Common myeloid progenitor, CD34-positive (primary cell): Measurements from ENCODE around the gene BPIFB4.

Source experiments
- CTCF ChIA-PET: fragments of 350-600 bp; sonication (Branson Sonifier 250); formaldehyde crosslinking; loops from one replicate; lab custom pipeline; 2021; ENCODE audit warnings: antibody characterized with exemption; lab: Charles Lee
- POLR2A ChIA-PET: fragments of 350-600 bp; sonication (Branson Sonifier 250); formaldehyde crosslinking; loops from one replicate; lab custom pipeline; 2021; ENCODE audit warnings: antibody characterized with exemption; lab: Charles Lee
- DNase-seq, 3 donors: peaks; one replicate each; pipeline versions ENCODE4 v3.0.0 to v3.0.0-alpha.2; 2013
- H3K27ac ChIP-seq, 2 experiments: 1 replicate in 1 of 2; 2 replicates in 1 of 2; pipeline ENCODE4 v1.7.0; 2013; ENCODE audit warnings: inconsistent platforms in 2 of 2, low read length in 2 of 2, mild to moderate bottlenecking in 2 of 2, low read depth in 1 of 2, moderate library complexity in 1 of 2; ENCODE audit not compliant: severe bottlenecking in 2 of 2, insufficient read depth in 1 of 2, poor library complexity in 1 of 2
- H3K27me3 ChIP-seq, 5 experiments: replicated peaks in 2 of 5; 1 replicate in 3 of 5; 2 replicates in 2 of 5; pipeline versions ENCODE4 v1.6.1 to v1.7.0; 2013; ENCODE audit warnings: low read length in 4 of 5, mild to moderate bottlenecking in 2 of 5, moderate library complexity in 2 of 5, inconsistent platforms in 1 of 5; ENCODE audit not compliant: insufficient read depth in 5 of 5, control insufficient read depth in 4 of 5
- H3K36me3 ChIP-seq, 4 experiments: 1 replicate in 2 of 4; 2 replicates in 2 of 4; pipeline versions ENCODE4 v1.6.1 to v1.7.0; 2013; ENCODE audit warnings: low read length in 3 of 4, control low read depth in 1 of 4, mild to moderate bottlenecking in 1 of 4; ENCODE audit not compliant: control insufficient read depth in 4 of 4, insufficient read depth in 4 of 4
- H3K4me1 ChIP-seq, 4 experiments: 1 replicate in 3 of 4; 2 replicates in 1 of 4; pipeline versions ENCODE4 v1.6.1 to v1.7.1; 2013; ENCODE audit warnings: low read length in 3 of 4, mild to moderate bottlenecking in 3 of 4, control low read depth in 1 of 4, inconsistent platforms in 1 of 4, moderate library complexity in 1 of 4; ENCODE audit not compliant: control insufficient read depth in 4 of 4, insufficient read depth in 4 of 4; ENCODE audit errors: control extremely low read depth in 1 of 4
- H3K4me3 ChIP-seq, 7 experiments: 1 replicate in 4 of 7; 2 replicates in 3 of 7; pipeline versions ENCODE4 v1.5.1 to v1.7.0; 2013; ENCODE audit warnings: mild to moderate bottlenecking in 7 of 7, low read length in 6 of 7, moderate library complexity in 6 of 7, inconsistent platforms in 2 of 7, low read depth in 2 of 7, control low read depth in 1 of 7; ENCODE audit not compliant: insufficient read depth in 4 of 7, control insufficient read depth in 1 of 7; ENCODE audit errors: extremely low read depth in 1 of 7
- H3K9me3 ChIP-seq, 5 experiments: 1 replicate in 4 of 5; 2 replicates in 1 of 5; pipeline versions ENCODE4 v1.6.1 to v1.7.1; 2013; ENCODE audit warnings: low read length in 4 of 5, mild to moderate bottlenecking in 2 of 5, inconsistent platforms in 1 of 5, low read depth in 1 of 5, moderate library complexity in 1 of 5; ENCODE audit not compliant: control insufficient read depth in 4 of 5, insufficient read depth in 2 of 5; ENCODE audit errors: control extremely low read depth in 1 of 5
- WGBS: methylation state at CpG from one replicate; pipeline ENCODE4 v1.1.5; 2013; ENCODE audit not compliant: insufficient coverage; 5-methylcytosine and 5-hydroxymethylcytosine counted together

The BPIFB4 gene

GRCh38 chr20:33159713-33160112 lies 80.3 kb downstream of the BPIFB4 start:
- CTCF ChIA-PET = no interaction called here
- Histone ChIP-seq H3K4me3 (no peak overlapping the region), H3K27me3 (peaks cover 0 to 17% (median 7%) of the 10 kb centered on the region in 5 experiments), H3K4me1 (no peaks in the 10 kb centered on the region), H3K27ac (no peak overlapping the region), H3K36me3 (no peaks in the 10 kb centered on the region), H3K9me3 (no peaks in the 10 kb centered on the region)
- POLR2A ChIA-PET = no interaction called here
- 89% methylated on average over 3 of the region's 3 CpGs for WGBS
- DNase-seq = no peak

GRCh38 chr20:33160681-33161080 lies 81.2 kb downstream of the BPIFB4 start:
- CTCF ChIA-PET = no interaction called here
- no peak overlapping the region for H3K4me3 ChIP-seq
- no peaks in the 10 kb centered on the region for H3K4me1 ChIP-seq
- POLR2A ChIA-PET = no interaction called here
- H3K27me3 ChIP-seq = peaks cover 0 to 15% (median 3%) of the 10 kb centered on the region in 5 experiments
- H3K27ac ChIP-seq = no peak overlapping the region
- H3K36me3 ChIP-seq = no peaks in the 10 kb centered on the region
- no peaks in the 10 kb centered on the region for H3K9me3 ChIP-seq
- WGBS = 100% methylated on average over 2 of the region's 5 CpGs
- no peak for DNase-seq
